Lung (tissue), 12 donors: ENCODE measurements around the gene EXOC1L. TPM values are rescaled to one million over a fixed set of nuclear protein-coding genes. Genes with fewer than 3 reads are reported as not detected.
"Not testable (repeated sequence)": the region's sequence is repeated elsewhere in the genome, so short reads cannot be mapped to it uniquely, and the experiment has no call there.

Source experiments
- ATAC-seq: fragments of 200-7000 bp; cut with Tn5 transposase; one replicate; pipeline ENCODE4 v1.9.1; 2020; ENCODE audit warnings: moderate number of reproducible peaks; ENCODE audit not compliant: insufficient read depth, low FRiP score
- DNase-seq, 3 donors: peaks; one replicate each; pipeline ENCODE4 v3.0.0-alpha.2; 2013 to 2017
- H3K27ac ChIP-seq, 2 donors: one replicate each; pipeline ENCODE4 v1.5.1; 2013; ENCODE audit warnings: mild to moderate bottlenecking in 2 of 2, moderate library complexity in 2 of 2, control low read depth in 1 of 2, inconsistent platforms in 1 of 2, low read depth in 1 of 2, low read length in 1 of 2
- H3K27me3 ChIP-seq, 3 donors: one replicate each; pipeline ENCODE4 v1.5.1; 2013; ENCODE audit warnings: low read length in 2 of 3; ENCODE audit not compliant: control insufficient read depth in 3 of 3, insufficient read depth in 3 of 3
- H3K36me3 ChIP-seq, 4 donors: one replicate each; pipeline ENCODE4 v1.5.1; 2013; ENCODE audit warnings: low read length in 4 of 4, mild to moderate bottlenecking in 1 of 4, moderate library complexity in 1 of 4; ENCODE audit not compliant: control insufficient read depth in 4 of 4, insufficient read depth in 4 of 4
- H3K4me1 ChIP-seq, 5 donors: one replicate each; pipeline ENCODE4 v1.5.1; 2013; ENCODE audit warnings: low read length in 5 of 5, mild to moderate bottlenecking in 2 of 5, moderate library complexity in 1 of 5; ENCODE audit not compliant: control insufficient read depth in 5 of 5, insufficient read depth in 5 of 5
- H3K4me3 ChIP-seq: one replicate; pipeline ENCODE4 v1.5.1; 2013; ENCODE audit warnings: mild to moderate bottlenecking, control low read depth, moderate library complexity
- H3K9ac ChIP-seq, 2 donors: one replicate each; pipeline ENCODE4 v1.5.1; 2013; ENCODE audit warnings: low read length in 2 of 2, control low read depth in 1 of 2; ENCODE audit not compliant: insufficient read depth in 1 of 2
- H3K9me3 ChIP-seq, 4 donors: one replicate each; pipeline ENCODE4 v1.5.1; 2013; ENCODE audit warnings: low read length in 3 of 4, mild to moderate bottlenecking in 1 of 4, moderate library complexity in 1 of 4; ENCODE audit not compliant: control insufficient read depth in 4 of 4, insufficient read depth in 3 of 4
- CTCF ChIP-seq: IDR thresholded peaks from 2 replicates; pipeline ENCODE4 v1.5.1; 2012; ENCODE audit warnings: mild to moderate bottlenecking; ENCODE audit errors: control extremely low read depth, extremely low read depth
- whole genome bisulfite sequencing, 2 donors: extraction: QIAGEN DNeasy Blood & Tissue Kit; methylation state at CpG; one replicate each; pipeline ENCODE4 v1.1.7; 2013; 5-methylcytosine and 5-hydroxymethylcytosine counted together
- polyA plus RNA-seq, 2 donors: library from polyadenylated mRNA; stranded (reverse); fragments of 200-250 nt; gene quantifications; one replicate each; pipeline ENCODE4 v1.2.1, GENCODE V29; 2013
- total RNA-seq, 2 donors: library from RNA; depleted of rRNA in 1 of 2; stranded (reverse); fragments of >200 nt in 1 of 2; gene quantifications; one replicate each; pipeline ENCODE4 v1.2.1, GENCODE V29; 2014 to 2021
- donor health status: control.
- donor health status: control.
- donor health status: Bipolar disorder and iron deficiency.
- donor health status: healthy.
- donor health status: DM: yes; HTN: yes; CAD: no.

EXOC1L gene
- total and polyA plus RNA-seq, 4 donors: not detected

- Histone ChIP-seq H3K27me3 (no peaks in the 10 kb centered on the region), H3K9ac (no peak overlapping the region), H3K27ac (no peak overlapping the region), H3K9me3 (peaks cover 0 to 4% (median 0%) of the 10 kb centered on the region in 4 donors), H3K4me1 (no peaks in the 10 kb centered on the region), H3K36me3 (no peaks in the 10 kb centered on the region), H3K4me3 (no peak overlapping the region)
- no peak for TF ChIP-seq CTCF
- WGBS, 2 donors: 94% methylated on average over 1 of the region's 1 CpG
- ATAC-seq (no peak), DNase-seq (no peak)
These were observed 21.4 kb downstream of the EXOC1L start for GRCh38 chr4:55840956-55841355.

GRCh38 chr4:55841373-55842239 lies 22.0 kb downstream of the EXOC1L start:
- H3K27me3 ChIP-seq, ATAC-seq, H3K9ac ChIP-seq, H3K4me1 ChIP-seq, DNase-seq, H3K4me3 ChIP-seq, H3K9me3 ChIP-seq, H3K27ac ChIP-seq, H3K36me3 ChIP-seq: not testable (repeated sequence)
- WGBS, 2 donors: 70 to 75% methylated on average over 20 to 21 of the region's 22 CpGs

GRCh38 chr4:55842312-55842711 lies 22.7 kb downstream of the EXOC1L start:
- not testable (repeated sequence) for H3K9ac ChIP-seq, DNase-seq, H3K9me3 ChIP-seq, H3K27me3 ChIP-seq, H3K4me1 ChIP-seq, H3K27ac ChIP-seq, H3K4me3 ChIP-seq, ATAC-seq, H3K36me3 ChIP-seq
- WGBS, 2 donors: 74 to 83% methylated on average over 7 to 10 of the region's 10 CpGs

- H3K4me3 ChIP-seq: no peak overlapping the region
- TF ChIP-seq CTCF: no peak
- WGBS, 2 donors: 78% methylated on average over 9 of the region's 9 CpGs
- H3K36me3 ChIP-seq: no peaks in the 10 kb centered on the region
- H3K27me3 ChIP-seq: peaks cover 0 to 14% (median 2%) of the 10 kb centered on the region in 3 donors
- DNase-seq (no peak), ATAC-seq (no peak)
- peaks cover 0 to 6% (median 4%) of the 10 kb centered on the region in 5 donors for H3K4me1 ChIP-seq
- H3K27ac ChIP-seq: no peak overlapping the region
- H3K9ac ChIP-seq: no peak overlapping the region
- no peaks in the 10 kb centered on the region for H3K9me3 ChIP-seq
These were observed 30.1 kb downstream of the EXOC1L start for GRCh38 chr4:55849724-55850123.
